NB4 (cell line): ENCODE measurements around the gene ADISSP.
"Not testable (repeated sequence)": the region's sequence is repeated elsewhere in the genome, so short reads cannot be mapped to it uniquely, and the experiment has no call there.

Experiments
- CTCF ChIP-seq: IDR thresholded peaks from one replicate; pipeline ENCODE4 v1.5.1; 2012; ENCODE audit warnings: low read depth, low read length
- MAX ChIP-seq: IDR thresholded peaks from 2 replicates; pipeline ENCODE4 v1.6.1; 2011; ENCODE audit warnings: low read depth, low read length
- MYC ChIP-seq: IDR thresholded peaks from 2 replicates; pipeline ENCODE4 v1.6.1; 2011; ENCODE audit warnings: low read depth, low read length
- POLR2A ChIP-seq: IDR thresholded peaks from 2 replicates; pipeline ENCODE4 v1.6.1; 2011; ENCODE audit warnings: mild to moderate bottlenecking; ENCODE audit not compliant: insufficient read length; ENCODE audit errors: extremely low read depth

- TF ChIP-seq CTCF, POLR2A, MYC, MAX: not testable (repeated sequence)
Measured at GRCh38 chr20:3794168-3794567, 26.6 kb upstream of the ADISSP start.
